Peyer's patch (tissue), 4 donors: ENCODE data around the gene SMAD5. TPM values are rescaled to one million over a fixed set of nuclear protein-coding genes. Genes with fewer than 3 reads are reported as not detected.

Source experiments
- DNase-seq, 3 donors: peaks; one replicate each; pipeline ENCODE4 v3.0.0-alpha.2; 2017 to 2019
- H3K27ac ChIP-seq, 4 donors: fragments of 200-600 bp; sonication (generic); one replicate each; pipeline ENCODE4 v1.5.1; 2016 to 2019
- H3K27me3 ChIP-seq, 2 donors: fragments of 200-600 bp; sonication (generic); one replicate each; pipeline ENCODE4 v1.5.1; 2019
- H3K36me3 ChIP-seq, 3 donors: fragments of 200-600 bp; sonication (generic); one replicate each; pipeline ENCODE4 v1.5.1; 2016 to 2019
- H3K4me1 ChIP-seq, 4 donors: fragments of 200-600 bp; sonication (generic); one replicate each; pipeline ENCODE4 v1.5.1; 2016 to 2019
- H3K4me3 ChIP-seq, 4 donors: fragments of 200-600 bp; sonication (generic); 1 replicate in 3 of 4; 2 replicates in 1 of 4; pipeline ENCODE4 v1.5.1; 2016 to 2019; ENCODE audit warnings: mild to moderate bottlenecking in 1 of 4
- H3K9me3 ChIP-seq, 4 donors: fragments of 200-600 bp; sonication (generic); one replicate each; pipeline ENCODE4 v1.5.1; 2016 to 2019; ENCODE audit warnings: mild to moderate bottlenecking in 1 of 4
- CTCF ChIP-seq, 6 experiments: fragments of 450-650 bp in 4 of 6; fragments of 200-600 bp in 2 of 6; sonication (generic) in 1 of 6; IDR thresholded peaks; one replicate each; pipeline ENCODE4 v1.5.1; 2017 to 2019; ENCODE audit warnings: antibody characterized with exemption in 6 of 6, mild to moderate bottlenecking in 3 of 6, moderate library complexity in 1 of 6
- POLR2A ChIP-seq, 2 donors: fragments of 450-650 bp; IDR thresholded peaks; one replicate each; pipeline ENCODE4 v1.5.1; 2017; ENCODE audit warnings: antibody characterized with exemption in 2 of 2, mild to moderate bottlenecking in 2 of 2, moderate library complexity in 2 of 2
- total RNA-seq, 4 donors: library from RNA; depleted of rRNA; stranded (reverse); fragments of >200 nt; gene quantifications; one replicate each; pipeline ENCODE4 v1.1.0, GENCODE V29; 2016

SMAD5 gene
- total RNA-seq, 4 donors from 2014 or later: 20.0 to 31.4 (median 23.7) TPM

DNA sequence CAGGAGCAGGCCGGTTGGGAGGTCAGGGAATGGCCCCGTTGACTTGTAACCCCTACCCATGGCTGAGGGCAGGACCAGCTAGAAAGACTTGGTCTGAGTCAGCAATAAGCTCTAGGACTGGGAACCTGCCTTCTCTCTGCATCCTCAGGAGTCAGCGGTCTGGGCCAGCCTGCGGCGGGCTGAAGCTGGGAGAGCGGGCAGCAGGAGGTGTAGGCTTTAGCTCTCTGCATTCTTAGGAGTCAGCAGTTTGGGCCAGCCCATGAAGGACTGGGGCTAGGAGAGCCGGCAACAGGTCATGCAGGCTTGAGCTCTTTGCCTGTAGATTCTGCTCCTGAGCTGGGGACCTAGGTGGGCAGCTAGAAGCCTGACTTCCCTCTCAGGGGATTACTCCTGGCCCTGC, 66.8 kb downstream of the SMAD5 start:
- no peak for DNase-seq
- no peak overlapping the region for H3K27ac ChIP-seq
- H3K4me1 ChIP-seq: peaks cover 0 to 11% (median 0%) of the 10 kb centered on the region in 4 donors
- H3K9me3 ChIP-seq: no peaks in the 10 kb centered on the region
- H3K4me3 ChIP-seq: no peak overlapping the region
- H3K27me3 ChIP-seq: no peaks in the 10 kb centered on the region
- TF ChIP-seq CTCF (IDR thresholded peaks at IDR 0.05) (no peak), POLR2A (IDR thresholded peaks at IDR 0.05) (no peak)
- no peaks in the 10 kb centered on the region for H3K36me3 ChIP-seq

- Histone ChIP-seq H3K27me3 (no peaks in the 10 kb centered on the region), H3K9me3 (no peaks in the 10 kb centered on the region), H3K4me3 (no peak overlapping the region), H3K4me1 (peaks cover 0 to 11% (median 0%) of the 10 kb centered on the region in 4 donors), H3K27ac (no peak overlapping the region), H3K36me3 (no peaks in the 10 kb centered on the region)
- DNase-seq: no peak
- no peak for TF ChIP-seq CTCF (IDR thresholded peaks at IDR 0.05)
- TF ChIP-seq POLR2A (IDR thresholded peaks at IDR 0.05): no peak
Measured at GRCh38 chr5:136200130-136200529, 67.5 kb downstream of the SMAD5 start.

DNA sequence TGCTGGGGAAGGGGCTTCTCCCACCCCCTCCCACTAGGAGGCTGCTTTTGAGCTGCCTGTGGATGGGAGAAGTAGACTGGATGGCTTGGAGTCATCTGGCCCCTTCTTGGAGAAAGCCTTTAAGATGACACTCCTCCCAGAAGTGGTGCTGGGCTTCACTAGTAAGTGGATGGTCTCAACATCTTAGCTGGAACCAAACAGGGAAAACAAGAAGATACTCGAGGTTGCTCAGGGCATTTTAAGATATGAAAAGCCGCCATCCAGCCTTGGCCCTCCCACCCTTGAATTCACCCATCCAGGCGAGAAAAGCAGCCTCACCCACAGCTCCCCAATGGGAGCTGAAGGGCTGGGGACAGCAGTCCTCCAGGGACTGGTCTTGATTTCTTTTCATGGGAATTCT, 68.1 kb downstream of the SMAD5 start:
- Histone ChIP-seq H3K4me3 (no peak overlapping the region), H3K36me3 (no peaks in the 10 kb centered on the region), H3K27me3 (no peaks in the 10 kb centered on the region), H3K4me1 (peaks cover 0 to 11% (median 0%) of the 10 kb centered on the region in 4 donors), H3K27ac (no peak overlapping the region), H3K9me3 (no peaks in the 10 kb centered on the region)
- DNase-seq: no peak
- no peak for TF ChIP-seq POLR2A (IDR thresholded peaks at IDR 0.05)
- TF ChIP-seq CTCF (IDR thresholded peaks at IDR 0.05): no peak

DNA sequence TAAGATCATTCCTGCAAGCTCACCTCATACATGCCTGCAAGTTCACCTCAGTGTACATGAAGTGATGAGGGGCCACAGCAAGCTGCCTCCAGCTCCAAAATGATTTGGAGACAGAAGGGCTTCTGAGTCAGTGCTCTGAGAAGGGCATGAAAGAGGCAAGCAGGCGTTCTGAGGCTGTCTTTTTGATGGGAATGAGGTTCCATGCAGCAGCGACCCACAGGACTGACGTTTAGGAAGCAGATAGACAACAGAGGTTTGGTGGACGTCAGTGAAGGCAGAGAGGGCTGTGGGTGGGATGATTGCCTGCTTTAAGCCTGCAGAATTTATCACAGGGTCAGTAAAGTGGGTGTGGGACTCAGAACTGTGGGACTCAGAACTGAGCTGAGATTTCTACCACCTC, 69.2 kb downstream of the SMAD5 start:
- peaks cover 0 to 2% (median 0%) of the 10 kb centered on the region in 4 donors for H3K4me1 ChIP-seq
- no peaks in the 10 kb centered on the region for H3K36me3 ChIP-seq
- H3K27ac ChIP-seq: no peak overlapping the region
- H3K27me3 ChIP-seq: no peaks in the 10 kb centered on the region
- TF ChIP-seq CTCF (IDR thresholded peaks at IDR 0.05) (no peak), POLR2A (IDR thresholded peaks at IDR 0.05) (no peak)
- DNase-seq: no peak
- no peaks in the 10 kb centered on the region for H3K9me3 ChIP-seq
- H3K4me3 ChIP-seq: no peak overlapping the region

GRCh38 chr5:136202469-136203205, 70.0 kb downstream of the SMAD5 start:
- no peaks in the 10 kb centered on the region for H3K4me1 ChIP-seq
- H3K27ac ChIP-seq: no peak overlapping the region
- no peaks in the 10 kb centered on the region for H3K27me3 ChIP-seq
- DNase-seq: no peak
- H3K4me3 ChIP-seq: no peak overlapping the region
- no peak for TF ChIP-seq POLR2A (IDR thresholded peaks at IDR 0.05)
- no peak for TF ChIP-seq CTCF (IDR thresholded peaks at IDR 0.05)
- no peaks in the 10 kb centered on the region for H3K36me3 ChIP-seq
- H3K9me3 ChIP-seq: no peaks in the 10 kb centered on the region
